ENCODE data around the gene KRTAP15-1.

The KRTAP15-1 gene, protein sequence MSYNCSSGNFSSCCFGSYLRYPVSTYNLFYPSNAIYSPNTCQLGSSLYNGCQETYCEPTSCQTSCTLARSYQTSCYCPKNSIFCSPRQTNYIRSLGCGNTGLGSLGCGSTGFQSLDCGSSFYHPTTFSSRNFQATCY
- total RNA-seq, result 0 reads per million in 3 experiments

- no peak for DNase-seq
These were observed at the start of gene KRTAP15-1 for GRCh38 chr21:30439975-30440374. TSS of gene KRTAP15-1 (plus strand) at chr21:30440275. CDS start at chr21:30440328, 53 bp downstream.

DNA sequence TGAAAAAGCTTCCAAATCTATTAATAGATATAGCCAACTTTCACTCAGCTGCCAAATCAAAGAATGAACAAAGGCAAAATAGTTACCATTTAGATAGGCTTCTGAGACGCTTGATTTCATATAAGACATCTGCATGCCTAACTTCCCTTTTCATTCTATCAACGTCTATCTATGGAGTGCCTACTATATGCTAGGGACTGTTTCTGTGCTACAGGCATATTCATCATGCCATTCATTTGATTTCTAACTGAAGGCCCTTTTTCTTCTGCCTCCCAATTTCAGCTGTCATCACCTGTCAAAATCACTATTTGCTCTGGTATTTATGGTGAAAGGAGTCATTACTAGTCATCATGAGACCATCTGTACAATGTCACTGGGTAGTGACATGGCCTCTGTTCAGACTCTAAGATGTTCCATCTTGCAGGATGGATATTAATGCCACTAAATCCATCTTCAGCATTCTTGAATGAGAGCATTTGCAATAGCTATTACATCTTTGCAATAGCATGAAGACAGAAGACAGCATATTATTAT is 48.5 kb upstream of the KRTAP15-1 start:
- no peak for DNase-seq

DNA sequence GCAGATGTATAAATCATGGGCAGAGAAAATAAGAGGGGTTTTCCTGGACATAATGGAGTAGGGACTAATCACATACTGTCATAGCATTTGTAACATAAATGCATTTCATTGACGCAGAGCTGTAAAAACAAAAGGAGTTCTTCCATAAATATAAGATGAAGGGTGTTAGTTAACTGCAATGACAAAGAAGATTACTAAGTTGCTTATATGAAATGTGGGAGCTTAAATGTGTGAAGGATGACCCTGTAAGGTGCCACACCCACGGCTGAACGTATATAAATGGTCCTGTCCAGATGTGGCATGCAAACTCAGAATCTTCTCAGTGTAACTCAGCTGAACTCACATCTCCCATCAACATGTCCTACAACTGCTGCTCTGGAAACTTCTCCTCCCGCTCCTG is 44.3 kb upstream of the KRTAP15-1 start, which contains the start of gene KRTAP13-1:
Gene KRTAP13-1 (plus strand): TSS at position 301 of the 400 bp plus-strand sequence. CDS start 56 bp downstream, at position 357.
- no peak for DNase-seq

GRCh38 chr21:30408782-30409494 is 31.1 kb upstream of the KRTAP15-1 start:
- no peak for DNase-seq

DNA sequence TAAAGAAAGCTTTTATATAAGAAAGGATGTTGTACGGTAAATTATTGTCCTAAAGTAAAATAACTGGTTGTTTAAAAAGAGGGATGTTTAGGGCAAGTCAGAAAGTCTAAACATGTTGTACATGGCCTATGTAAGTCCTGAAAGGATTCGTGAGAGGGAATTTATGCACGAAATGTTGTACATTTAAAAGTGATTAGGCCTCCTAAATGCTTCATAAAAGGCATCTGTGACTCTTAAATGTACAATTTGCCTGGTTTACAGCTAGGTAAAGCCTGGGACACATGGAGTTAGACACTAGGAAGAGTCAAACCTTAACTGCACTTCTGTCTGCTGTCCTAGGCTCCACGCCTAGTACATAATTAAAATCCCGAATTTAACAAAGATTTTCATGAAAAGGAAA is 24.1 kb upstream of the KRTAP15-1 start:
- no peak for DNase-seq

- DNase-seq, result no peak
These were observed 14.2 kb upstream of the KRTAP15-1 start, which contains the start of gene KRTAP13-3 for GRCh38 chr21:30425826-30426225. TSS of gene KRTAP13-3 (minus strand) at chr21:30425926. CDS start at chr21:30425912, 14 bp downstream.

DNA sequence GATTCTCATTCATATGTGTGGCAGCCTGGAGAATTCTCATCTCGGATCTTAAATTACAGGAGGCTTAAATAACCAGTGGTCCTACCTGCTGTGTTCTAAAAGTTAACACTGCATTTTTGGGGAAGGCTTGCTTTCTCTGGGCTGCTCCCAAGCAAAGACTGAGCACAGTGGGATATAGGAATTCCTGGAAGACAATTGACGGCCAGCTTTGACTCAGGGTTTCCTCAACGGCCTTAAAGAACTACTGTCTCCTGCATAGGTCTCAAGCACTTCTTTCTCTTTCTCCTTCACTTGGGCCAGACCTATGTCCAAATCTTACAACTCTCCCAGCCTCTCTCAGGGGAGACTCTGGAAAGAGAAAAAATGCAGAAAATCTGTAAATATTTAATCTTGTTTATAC is 13.3 kb upstream of the KRTAP15-1 start:
- DNase-seq, result no peak

- no peak for DNase-seq
These were observed 9.9 kb upstream of the KRTAP15-1 start, which contains the start of gene KRTAP13-4 for GRCh38 chr21:30430170-30430655. TSS of gene KRTAP13-4 (plus strand) at chr21:30430220. CDS start at chr21:30430276, 56 bp downstream.

- DNase-seq, result no peak
These were observed 5.9 kb upstream of the KRTAP15-1 start for GRCh38 chr21:30434033-30434631.

- no peak for DNase-seq
These were observed 3.0 kb upstream of the KRTAP15-1 start for GRCh38 chr21:30437010-30437565.

- no peak for DNase-seq
These were observed 3.2 kb downstream of the KRTAP15-1 start for GRCh38 chr21:30443226-30443625.

- no peak for DNase-seq
These were observed 4.1 kb downstream of the KRTAP15-1 start for GRCh38 chr21:30444204-30444603.

DNA sequence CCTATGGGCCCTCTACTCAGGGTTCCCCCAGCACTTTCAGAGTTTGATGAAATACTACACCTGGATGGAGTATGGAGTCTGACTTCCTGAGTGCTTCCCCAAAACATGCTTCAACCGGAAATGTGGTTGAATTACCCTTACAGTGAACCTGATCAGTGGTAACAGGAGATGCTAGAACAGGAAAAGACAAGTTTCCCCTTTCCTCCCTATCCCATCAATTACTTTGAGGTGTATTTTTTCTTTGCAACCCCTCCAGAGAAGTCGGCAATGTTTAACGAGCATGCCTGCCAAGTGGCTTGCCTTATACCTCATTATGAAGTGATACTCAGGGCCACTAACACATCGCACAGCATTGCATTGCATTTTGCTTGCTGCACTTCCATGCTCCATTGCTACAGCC is 7.0 kb downstream of the KRTAP15-1 start:
- no peak for DNase-seq

DNA sequence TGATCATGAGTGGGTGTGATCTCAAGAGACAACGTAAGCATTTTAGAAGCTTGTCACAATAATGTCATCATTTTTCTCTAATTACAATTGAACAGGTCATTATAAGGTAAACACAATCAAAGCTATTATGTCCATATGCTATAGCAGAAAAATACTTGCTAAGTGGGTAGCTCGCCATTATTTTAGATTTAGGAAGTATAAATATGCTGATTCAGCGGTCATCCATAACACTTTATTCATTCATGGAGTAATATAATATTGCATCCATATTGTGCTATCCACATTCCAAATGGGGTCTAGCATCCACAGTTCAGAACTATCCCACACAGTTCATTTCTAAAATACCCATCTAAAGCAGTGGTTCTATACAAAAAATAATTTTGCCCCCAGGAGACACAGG is 8.4 kb downstream of the KRTAP15-1 start:
- DNase-seq, result no peak

GRCh38 chr21:30463713-30464112 is 23.6 kb downstream of the KRTAP15-1 start:
- no peak for DNase-seq

DNA sequence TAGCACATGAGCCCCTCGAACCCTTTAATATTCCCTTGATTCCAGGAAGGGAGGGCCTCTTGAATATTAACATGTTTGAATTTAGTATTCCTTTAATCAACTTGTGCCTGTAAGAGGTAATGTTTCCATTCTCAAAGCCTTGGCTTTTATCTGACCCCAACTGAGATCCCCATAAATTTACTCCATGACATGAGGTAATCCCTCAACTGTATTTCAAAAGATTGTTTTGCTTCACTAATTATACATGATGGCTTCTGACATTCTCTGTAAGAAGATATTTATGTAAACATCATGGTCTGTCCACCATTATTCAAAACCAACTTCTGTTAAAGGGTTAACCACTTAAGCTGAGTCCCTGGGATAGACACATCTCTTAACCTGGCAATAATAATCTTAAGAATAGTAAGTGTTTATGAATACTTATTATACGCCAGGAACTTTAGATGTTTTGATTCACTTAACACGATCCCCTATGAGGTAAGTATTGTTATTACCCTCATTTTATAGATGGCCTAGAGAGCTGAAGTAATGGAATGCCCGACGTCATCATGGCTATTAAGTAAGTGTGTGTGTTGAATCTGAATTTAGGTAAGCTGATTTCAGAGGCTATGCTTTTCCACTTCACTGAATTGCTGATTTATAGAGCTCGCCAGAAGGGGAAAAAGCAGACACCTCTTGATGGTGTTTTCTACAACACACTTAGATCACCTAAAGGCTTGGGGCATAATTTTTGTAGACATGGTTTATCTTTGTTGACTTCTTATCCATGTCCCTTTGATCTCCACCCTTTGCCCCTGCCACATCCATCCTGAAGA is 29.0 kb downstream of the KRTAP15-1 start:
- no peak for DNase-seq

- no peak for DNase-seq
These were observed 37.9 kb downstream of the KRTAP15-1 start for GRCh38 chr21:30478004-30478403.

DNA sequence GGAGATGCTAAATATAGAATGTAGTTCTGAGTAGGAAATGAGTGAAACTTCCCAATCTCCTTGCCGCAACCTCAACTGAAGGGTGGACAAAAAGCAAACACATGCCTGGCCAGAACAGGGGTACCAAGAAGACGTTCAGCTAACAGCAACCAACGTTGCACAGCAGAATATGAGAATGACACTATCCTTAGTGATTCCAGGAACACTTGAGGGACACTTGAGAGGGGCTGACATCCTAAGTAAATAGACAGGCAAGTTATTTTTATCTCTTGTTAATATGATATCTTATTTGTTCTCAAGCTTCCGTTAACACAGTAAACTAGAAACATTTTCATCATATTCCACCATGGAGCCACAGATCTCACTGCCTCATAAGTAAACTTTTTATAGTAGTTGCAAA is 39.2 kb downstream of the KRTAP15-1 start:
- DNase-seq, result no peak

DNA sequence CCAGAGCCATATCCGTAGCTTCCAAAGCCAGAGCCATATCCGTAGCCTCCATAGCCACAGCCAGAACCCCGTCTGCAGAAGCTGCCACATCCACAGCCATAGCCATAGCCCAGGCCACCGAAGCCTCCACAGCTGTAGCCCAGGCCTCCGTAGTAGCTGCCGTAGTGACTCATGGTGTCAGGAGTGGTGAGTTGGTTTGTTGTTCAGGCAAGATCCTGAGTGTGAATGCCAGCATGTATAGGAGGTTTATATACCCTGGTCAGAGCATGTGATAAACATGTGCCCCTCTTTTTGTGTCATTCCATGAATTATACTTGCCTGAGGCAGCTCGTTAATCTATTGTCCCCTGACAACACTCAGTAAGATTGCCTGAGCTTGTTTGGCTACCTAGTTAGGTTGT is 40.1 kb downstream of the KRTAP15-1 start, which contains the start of gene KRTAP19-1:
Gene KRTAP19-1 (minus strand): TSS at position 223 of the 400 bp plus-strand sequence. CDS start 50 bp downstream, at position 173.
- DNase-seq, result no peak

DNA sequence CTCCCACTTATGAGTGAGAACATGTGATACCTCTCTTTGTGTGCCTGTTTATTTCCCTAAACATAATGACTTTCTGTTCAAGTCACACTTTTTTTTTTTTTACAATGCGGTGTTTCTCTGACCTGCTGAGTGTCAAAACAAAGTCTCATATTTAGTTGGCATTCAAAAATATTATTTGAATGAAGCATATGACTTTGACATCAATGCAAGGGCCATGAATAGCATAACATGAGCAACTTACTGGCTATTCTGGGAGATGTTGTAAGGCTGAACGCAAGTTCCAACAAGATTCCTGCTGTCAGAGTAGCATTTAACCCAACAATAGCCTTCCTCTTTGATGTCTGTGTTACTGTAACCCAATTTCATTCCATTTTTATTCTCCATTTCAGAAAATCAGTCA is 42.1 kb downstream of the KRTAP15-1 start:
- DNase-seq, result no peak

GRCh38 chr21:30486180-30486579 is 46.1 kb downstream of the KRTAP15-1 start:
- DNase-seq, result no peak

GRCh38 chr21:30487336-30487735 is 47.3 kb downstream of the KRTAP15-1 start, which contains the start of gene KRTAP19-2:
TSS of gene KRTAP19-2 (minus strand) at chr21:30487436. CDS start at chr21:30487348, 88 bp downstream.
- DNase-seq, result no peak
